ENCODE results near the gene TNKS1BP1. TPM values are rescaled to one million over a fixed set of nuclear protein-coding genes. Genes with fewer than 3 reads are reported as not detected.

TNKS1BP1 gene
- total RNA-seq, 4 donors from 2014 or later = 74.3 to 122 (median 119) TPM

DNA sequence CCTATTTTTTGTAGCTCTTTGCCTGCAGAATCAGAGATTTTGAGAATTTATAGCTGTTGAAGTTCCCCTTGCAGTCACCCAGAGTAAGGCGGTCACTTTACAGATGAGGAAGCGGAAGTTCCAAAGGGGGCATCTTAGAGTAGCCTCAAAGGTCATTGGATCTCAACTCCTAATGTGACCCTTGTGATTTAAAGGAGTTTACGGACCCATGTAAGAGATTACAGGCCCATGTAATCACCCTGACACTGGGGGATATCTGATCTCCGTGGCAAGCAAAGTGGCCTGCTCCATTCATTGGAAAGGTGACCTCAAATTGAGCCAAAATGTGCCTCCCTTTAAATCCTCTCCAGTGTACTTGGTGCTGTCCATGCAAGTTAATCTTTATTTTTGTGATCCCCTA is 29.1 kb upstream of the TNKS1BP1 start:
- 75 to 81% methylated on average over 3 to 4 of the region's 4 CpGs for WGBS, 2 donors (ENCODE audit: low coverage in 1 of 2)
- Histone ChIP-seq H3K27ac (no peak overlapping the region), H3K4me3 (no peak overlapping the region), H3K9me3 (no peaks in the 10 kb centered on the region), H3K27me3 (no peaks in the 10 kb centered on the region), H3K4me1 (peaks cover 0 to 6% (median 2%) of the 10 kb centered on the region in 4 donors), H3K36me3 (no peaks in the 10 kb centered on the region)
- intact Hi-C loops (cut with DNase I; ENCODE audit: low total_unique reads) = no loop called here
- no peak for DNase-seq
- in situ Hi-C loops (cut with MboI; ENCODE audit: low pct_ligation_motif_present in 1 of 4, low pct_unique_long_range_greater_than_20kb in 1 of 4, low sequenced_read_pairs in 3 of 4) = no loop called here
- TF ChIP-seq, protein P1, sequence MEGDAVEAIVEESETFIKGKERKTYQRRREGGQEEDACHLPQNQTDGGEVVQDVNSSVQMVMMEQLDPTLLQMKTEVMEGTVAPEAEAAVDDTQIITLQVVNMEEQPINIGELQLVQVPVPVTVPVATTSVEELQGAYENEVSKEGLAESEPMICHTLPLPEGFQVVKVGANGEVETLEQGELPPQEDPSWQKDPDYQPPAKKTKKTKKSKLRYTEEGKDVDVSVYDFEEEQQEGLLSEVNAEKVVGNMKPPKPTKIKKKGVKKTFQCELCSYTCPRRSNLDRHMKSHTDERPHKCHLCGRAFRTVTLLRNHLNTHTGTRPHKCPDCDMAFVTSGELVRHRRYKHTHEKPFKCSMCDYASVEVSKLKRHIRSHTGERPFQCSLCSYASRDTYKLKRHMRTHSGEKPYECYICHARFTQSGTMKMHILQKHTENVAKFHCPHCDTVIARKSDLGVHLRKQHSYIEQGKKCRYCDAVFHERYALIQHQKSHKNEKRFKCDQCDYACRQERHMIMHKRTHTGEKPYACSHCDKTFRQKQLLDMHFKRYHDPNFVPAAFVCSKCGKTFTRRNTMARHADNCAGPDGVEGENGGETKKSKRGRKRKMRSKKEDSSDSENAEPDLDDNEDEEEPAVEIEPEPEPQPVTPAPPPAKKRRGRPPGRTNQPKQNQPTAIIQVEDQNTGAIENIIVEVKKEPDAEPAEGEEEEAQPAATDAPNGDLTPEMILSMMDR (IDR thresholded peaks at IDR 0.05) = no peak
- TF ChIP-seq POLR2A (IDR thresholded peaks at IDR 0.05) (no peak), POLR2AphosphoS5 (IDR thresholded peaks at IDR 0.05) (no peak), EP300 (IDR thresholded peaks at IDR 0.05; ENCODE audit: low read depth) (no peak)

DNA sequence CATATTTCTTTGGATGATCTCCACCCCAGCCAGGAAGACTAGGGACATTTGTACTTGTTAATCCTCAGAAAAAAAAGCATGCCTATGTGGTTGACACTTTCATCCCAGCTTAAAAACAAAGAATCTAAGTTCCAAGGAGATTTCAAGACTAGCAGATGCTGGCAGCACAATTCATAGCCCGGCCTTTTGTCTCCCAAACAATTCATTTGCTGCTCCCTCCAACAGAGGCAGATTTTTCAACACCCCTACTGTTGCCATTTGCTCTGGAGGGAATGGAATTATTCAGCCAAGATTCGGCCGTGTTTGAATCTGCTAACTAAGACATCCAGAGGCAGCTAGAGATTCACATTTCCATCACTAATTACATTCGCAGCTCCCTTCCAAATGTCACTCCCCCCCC is 28.7 kb upstream of the TNKS1BP1 start:
- DNase-seq = no peak
- H3K27ac ChIP-seq = no peak overlapping the region
- H3K9me3 ChIP-seq = no peaks in the 10 kb centered on the region
- no peaks in the 10 kb centered on the region for H3K27me3 ChIP-seq
- peaks cover 0 to 6% (median 2%) of the 10 kb centered on the region in 4 donors for H3K4me1 ChIP-seq
- intact Hi-C loops (cut with DNase I; ENCODE audit: low total_unique reads) = no loop called here
- in situ Hi-C loops (cut with MboI; ENCODE audit: low pct_ligation_motif_present in 1 of 4, low pct_unique_long_range_greater_than_20kb in 1 of 4, low sequenced_read_pairs in 3 of 4) = no loop called here
- WGBS, 2 donors (ENCODE audit: low coverage in 1 of 2) = 71 to 77% methylated on average over 4 of the region's 4 CpGs
- H3K4me3 ChIP-seq = no peak overlapping the region
- TF ChIP-seq, protein P1 (IDR thresholded peaks at IDR 0.05) = no peak
- TF ChIP-seq EP300 (IDR thresholded peaks at IDR 0.05; ENCODE audit: low read depth) (no peak), POLR2A (IDR thresholded peaks at IDR 0.05) (no peak), POLR2AphosphoS5 (IDR thresholded peaks at IDR 0.05) (no peak)
- H3K36me3 ChIP-seq = no peaks in the 10 kb centered on the region

DNA sequence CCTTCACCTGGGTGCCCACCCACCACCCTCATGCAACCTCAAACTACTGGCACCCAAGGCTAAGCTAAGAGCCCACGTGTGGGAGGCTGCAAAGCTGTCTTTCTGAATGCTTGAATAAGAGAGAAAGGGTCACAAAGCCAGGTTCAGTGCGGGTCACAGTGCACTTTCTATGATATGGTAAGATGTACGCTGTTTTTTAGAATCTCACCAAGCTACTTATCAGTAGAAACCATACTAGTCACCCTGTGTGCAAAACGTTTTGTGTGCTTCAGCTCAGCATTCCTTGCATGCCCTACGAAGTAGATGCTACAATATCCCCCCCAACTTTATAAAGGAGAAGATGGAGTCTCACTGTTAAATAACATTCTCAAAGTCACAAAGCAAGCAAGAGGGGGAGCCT is 28.3 kb upstream of the TNKS1BP1 start:
- no peak for DNase-seq
- Histone ChIP-seq H3K27me3 (no peaks in the 10 kb centered on the region), H3K4me1 (peaks cover 0 to 6% (median 2%) of the 10 kb centered on the region in 4 donors), H3K4me3 (no peak overlapping the region), H3K36me3 (no peaks in the 10 kb centered on the region), H3K9me3 (no peaks in the 10 kb centered on the region), H3K27ac (no peak overlapping the region)
- WGBS, 2 donors (ENCODE audit: low coverage in 1 of 2) = 57 to 84% methylated on average over 3 to 5 of the region's 5 CpGs
- intact Hi-C loops (cut with DNase I; ENCODE audit: low total_unique reads) (no loop called here), in situ Hi-C loops (cut with MboI; ENCODE audit: low pct_ligation_motif_present in 1 of 4, low pct_unique_long_range_greater_than_20kb in 1 of 4, low sequenced_read_pairs in 3 of 4) (no loop called here)
- TF ChIP-seq POLR2A (IDR thresholded peaks at IDR 0.05) (no peak), POLR2AphosphoS5 (IDR thresholded peaks at IDR 0.05) (no peak), EP300 (IDR thresholded peaks at IDR 0.05; ENCODE audit: low read depth) (no peak)
- TF ChIP-seq, protein P1 (IDR thresholded peaks at IDR 0.05) = no peak

DNA sequence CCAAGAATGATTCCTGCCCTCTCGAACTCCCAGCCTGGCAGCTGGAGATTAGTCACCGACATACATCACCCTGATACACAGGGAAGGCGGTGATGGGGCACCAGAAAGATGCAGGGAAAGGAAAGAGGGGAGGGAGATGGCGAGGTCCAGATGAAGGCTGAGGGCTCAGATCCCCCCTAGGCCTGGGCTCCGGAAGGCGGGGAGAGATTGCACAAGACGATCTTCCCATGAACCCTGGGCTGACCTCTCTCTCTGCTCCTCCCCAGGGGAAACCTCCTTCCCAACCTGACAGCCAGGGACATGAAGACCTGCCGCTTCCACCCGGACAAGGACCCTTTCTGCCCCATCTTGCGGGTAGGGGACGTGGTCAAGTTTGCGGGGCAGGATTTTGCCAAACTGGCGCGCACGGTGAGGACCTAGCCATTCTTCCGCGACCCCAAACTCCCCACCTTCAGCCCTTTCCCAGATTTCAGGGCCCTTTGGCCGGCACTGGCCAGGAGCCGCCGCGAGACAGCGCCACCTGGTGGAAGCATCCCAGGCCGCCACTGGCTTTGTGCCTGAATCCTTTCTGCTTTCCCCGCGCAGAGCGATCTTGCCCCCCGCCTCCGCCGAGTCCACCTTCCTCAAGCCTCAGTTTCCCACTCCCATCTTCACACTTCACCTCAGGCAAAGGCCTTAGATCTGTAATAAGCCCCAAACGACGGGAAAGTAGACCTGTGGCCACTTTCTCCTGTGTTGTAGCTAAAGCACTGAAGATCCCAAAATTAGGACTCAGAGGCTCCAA is 24.9 kb upstream of the TNKS1BP1 start:
- WGBS, 2 donors (ENCODE audit: low coverage in 1 of 2) = 30 to 57% methylated on average over 7 to 31 of the region's 31 CpGs
- no peaks in the 10 kb centered on the region for H3K36me3 ChIP-seq
- no peaks in the 10 kb centered on the region for H3K9me3 ChIP-seq
- intact Hi-C loops (cut with DNase I; ENCODE audit: low total_unique reads) = no loop called here
- in situ Hi-C loops (cut with MboI; ENCODE audit: low pct_ligation_motif_present in 1 of 4, low pct_unique_long_range_greater_than_20kb in 1 of 4, low sequenced_read_pairs in 3 of 4) = loop anchor here in 3 of 4 donors (10.0 to 25.0 kb wide), 3 partner anchors 138 to 295 kb away; partner anchors contain the start of gene YPEL4 (in 3 of the 3)
- peaks cover 0 to 9% (median 0%) of the 10 kb centered on the region in 4 donors for H3K4me1 ChIP-seq
- TF ChIP-seq, protein P1 (IDR thresholded peaks at IDR 0.05) = peak; percentile 80 to 93 (median 89)
- TF ChIP-seq POLR2AphosphoS5 (IDR thresholded peaks at IDR 0.05) = no peak
- H3K27ac ChIP-seq = no peak overlapping the region
- peak; percentile 67 for DNase-seq
- no peaks in the 10 kb centered on the region for H3K27me3 ChIP-seq
- no peak overlapping the region for H3K4me3 ChIP-seq

Data from transverse colon (tissue), 4 donors.